Activated naive CD4-positive, alpha-beta T cell treated with anti-CD3 and anti-CD28 coated beads, Interleukin-2, amount 50 U/mL, for 72 hours (primary cell): ENCODE results near the gene CD6. TPM values are rescaled to one million over a fixed set of nuclear protein-coding genes. Genes with fewer than 3 reads are reported as not detected.
A peak's percentile ranks its signal among the peaks of the same experiment; 100 is the strongest.
"Not testable (repeated sequence)": the region's sequence is repeated elsewhere in the genome, so short reads cannot be mapped to it uniquely, and the experiment has no call there.

Experiments
- ATAC-seq, 2 donors: fragments of 150-1000 bp; cut with Tn5 transposase; 2 replicates each; pipeline ENCODE4 v1.10.0; 2021; ENCODE audit warnings: mild to moderate bottlenecking in 2 of 2, moderate library complexity in 2 of 2
- DNase-seq, 2 donors: peaks; one replicate each; pipeline ENCODE4 v3.0.0; 2021 to 2022; ENCODE audit warnings: low spot score in 2 of 2
- H3K27ac Mint-ChIP-seq, 2 donors: one replicate each; pipeline ENCODE4 v1.8.0; 2022; ENCODE audit warnings: mild to moderate bottlenecking in 2 of 2, mixed read lengths in 2 of 2
- H3K36me3 Mint-ChIP-seq, 2 donors: one replicate each; pipeline ENCODE4 v1.8.0; 2022; ENCODE audit warnings: mixed read lengths in 2 of 2
- H3K9me3 Mint-ChIP-seq, 2 donors: one replicate each; pipeline ENCODE4 v1.8.0; 2022; ENCODE audit warnings: mixed read lengths in 2 of 2
- total RNA-seq, 2 donors: library from RNA; stranded (reverse); gene quantifications; one replicate each; pipeline ENCODE4 v1.2.3, GENCODE V29; 2022

CD6 gene
- total RNA-seq, 2 donors from 2014 or later: 227 to 339 TPM

DNA sequence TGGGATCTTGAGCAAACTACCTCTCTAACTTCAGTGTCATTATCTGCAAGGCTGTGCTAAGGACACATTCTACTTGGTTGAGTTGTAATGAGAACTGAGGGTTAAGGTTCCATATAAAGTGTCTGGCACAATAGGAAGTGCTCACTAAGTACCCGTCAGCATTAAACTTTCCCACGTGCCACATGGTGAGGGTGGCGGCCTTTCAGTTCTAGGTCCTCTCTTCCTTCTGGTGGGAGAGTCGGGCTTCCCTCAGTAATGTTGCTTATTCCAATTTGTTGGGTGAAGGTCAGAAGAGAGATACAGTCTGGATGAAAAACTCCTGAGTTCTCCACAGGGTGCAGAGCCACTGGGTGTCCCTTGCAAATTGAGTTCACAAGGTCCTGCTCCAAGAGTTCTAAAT lies 4.6 kb upstream of the CD6 start:
- Mint-ChIP-seq H3K36me3 (peaks cover 7 to 21% of the 10 kb centered on the region in 2 donors), H3K9me3 (peaks cover 0 to 5% of the 10 kb centered on the region in 2 donors), H3K27ac (no peak overlapping the region)
- ATAC-seq: no peak
- DNase-seq: no peak

DNA sequence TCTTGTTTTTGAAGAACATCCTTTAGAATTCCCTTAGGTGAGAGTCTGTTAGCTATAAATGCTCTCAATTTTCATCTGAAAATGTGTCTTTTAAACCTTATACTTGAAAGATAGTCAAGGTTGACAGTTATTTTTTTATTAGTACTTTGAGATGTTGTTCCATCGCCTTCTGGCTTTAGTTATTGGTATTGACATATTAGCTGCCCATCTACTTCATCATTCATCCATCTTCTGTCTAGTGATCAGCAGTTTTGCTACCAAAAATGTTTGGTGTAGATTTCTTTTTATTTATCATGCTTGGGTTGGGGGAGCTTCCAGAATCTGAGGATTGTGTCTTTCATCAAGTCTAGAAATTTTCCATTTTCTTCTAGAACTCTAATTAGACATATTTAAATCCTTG lies 3.3 kb upstream of the CD6 start:
- peaks cover 20 to 34% of the 10 kb centered on the region in 2 donors for H3K36me3 Mint-ChIP-seq
- DNase-seq (no peak), ATAC-seq (no peak)
- H3K9me3 Mint-ChIP-seq: peaks cover 0 to 5% of the 10 kb centered on the region in 2 donors
- no peak overlapping the region for H3K27ac Mint-ChIP-seq

DNA sequence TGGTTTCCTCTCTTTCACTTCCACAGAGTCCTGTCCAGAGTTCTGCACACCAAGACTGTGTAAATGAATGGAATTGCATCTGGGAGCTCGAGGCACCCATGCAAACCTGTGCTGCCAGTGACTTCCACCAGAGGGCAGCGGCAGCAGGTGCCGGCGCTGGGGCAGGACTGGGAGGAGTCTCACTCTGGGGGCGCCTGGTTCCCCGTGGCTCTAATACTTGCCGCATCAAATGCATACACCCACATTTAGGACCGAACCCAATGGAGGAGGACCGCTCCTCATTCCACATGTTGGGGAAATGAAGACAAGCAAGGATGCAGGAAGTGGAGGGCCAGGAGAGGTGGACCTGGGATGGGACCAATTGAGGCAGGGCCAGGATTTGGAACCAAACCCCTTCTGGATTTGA lies 1.1 kb upstream of the CD6 start:
- Mint-ChIP-seq H3K9me3 (peaks cover 0 to 5% of the 10 kb centered on the region in 2 donors), H3K36me3 (peaks cover 36 to 54% of the 10 kb centered on the region in 2 donors), H3K27ac (peak overlapping the region in 1 of 2 donors; percentile 99)
- DNase-seq: peak; percentile 81 to 86
- ATAC-seq: peak; percentile 56 to 67

DNA sequence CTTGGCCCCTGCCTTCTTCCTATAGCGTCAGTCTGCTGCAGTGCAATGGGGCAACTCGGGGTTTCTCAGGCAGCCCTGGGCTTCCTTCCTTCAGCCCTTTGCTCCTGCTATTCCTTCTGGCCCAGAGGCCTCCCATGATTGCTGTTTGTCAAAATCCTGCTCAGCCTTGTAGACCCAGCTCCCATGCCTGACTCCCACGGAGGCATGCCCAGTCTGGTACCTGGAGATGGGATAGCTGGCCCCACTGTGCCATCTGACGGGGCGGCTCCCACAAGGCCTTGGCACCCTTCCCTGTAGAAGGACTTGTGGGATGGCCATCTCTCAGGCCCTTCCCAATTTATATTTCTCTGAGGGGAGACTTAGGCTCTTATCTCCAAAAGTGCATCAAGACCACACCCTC lies 590 bp upstream of the CD6 start:
- ATAC-seq (peak; percentile 3 to 16), DNase-seq (no peak)
- Mint-ChIP-seq H3K9me3 (peaks cover 0 to 5% of the 10 kb centered on the region in 2 donors), H3K27ac (peak overlapping the region; percentile 2 to 99), H3K36me3 (peaks cover 36 to 57% of the 10 kb centered on the region in 2 donors)

DNA sequence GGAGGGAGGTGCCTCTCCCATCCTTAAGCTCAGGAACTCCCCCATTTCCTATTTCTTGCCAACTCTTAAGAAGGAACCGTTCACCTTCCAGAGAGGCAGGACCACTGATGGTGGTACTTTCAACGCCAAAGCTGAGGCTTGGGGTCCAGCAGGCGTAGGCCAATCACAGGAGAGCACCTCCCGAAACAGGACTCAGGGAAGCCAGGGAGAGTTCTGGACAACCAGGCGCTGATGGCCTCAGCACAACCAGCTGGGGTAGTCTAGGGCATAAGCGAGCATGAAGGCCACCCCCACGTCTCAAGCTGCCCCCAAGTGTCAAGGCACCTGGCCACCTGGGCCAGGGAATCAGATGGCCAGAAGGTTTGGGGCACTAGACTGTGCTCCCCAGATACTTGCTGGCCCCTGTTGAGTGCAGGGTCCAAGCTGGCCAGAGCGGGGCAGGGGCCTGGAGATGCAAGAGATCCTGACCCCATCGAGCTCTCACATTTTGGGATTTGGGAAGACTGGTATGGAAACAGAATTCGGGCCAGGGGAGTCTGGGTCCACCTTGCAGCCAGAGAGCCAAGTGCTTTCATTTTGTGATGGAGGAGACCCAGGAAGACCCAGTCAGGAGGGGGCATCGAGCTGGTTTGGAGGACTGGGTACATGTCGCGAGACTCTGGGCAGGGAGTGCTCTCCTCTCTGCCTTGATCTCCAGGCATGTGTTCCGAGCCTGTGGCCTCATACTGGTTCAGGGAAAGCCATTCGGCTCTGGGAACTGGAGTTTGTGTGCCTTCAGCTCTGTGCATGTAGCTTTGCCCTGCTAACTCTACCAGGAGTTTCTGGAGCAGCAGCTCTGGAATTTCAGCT lies 926 bp downstream of the CD6 start:
- Mint-ChIP-seq H3K9me3 (peaks cover 0 to 2% of the 10 kb centered on the region in 2 donors), H3K27ac (peak overlapping the region; percentile 99), H3K36me3 (peaks cover 50 to 67% of the 10 kb centered on the region in 2 donors)
- no peak for DNase-seq
- ATAC-seq: peak; percentile 47 to 52

DNA sequence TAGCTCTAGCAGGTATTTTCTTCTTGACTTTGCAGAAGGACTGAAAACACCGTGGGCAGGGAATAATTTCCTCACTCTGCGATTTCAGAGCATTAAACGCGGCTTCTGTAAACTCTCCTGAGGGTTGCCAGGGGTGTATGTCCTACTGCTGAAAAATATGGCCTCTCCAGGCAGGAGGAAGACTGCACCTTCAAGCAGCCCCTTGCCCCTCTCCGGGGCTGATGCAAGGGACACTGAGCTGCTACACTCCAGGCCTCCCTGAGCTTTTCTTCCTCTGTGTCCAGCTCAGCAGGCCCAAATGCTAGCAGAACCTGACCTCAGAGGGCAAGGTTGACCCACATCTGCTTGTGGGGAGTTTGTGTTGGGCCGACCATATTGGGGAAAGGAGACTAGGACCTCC lies 2.2 kb downstream of the CD6 start:
- H3K36me3 Mint-ChIP-seq: peaks cover 62 to 67% of the 10 kb centered on the region in 2 donors
- H3K27ac Mint-ChIP-seq: peak overlapping the region; percentile 99
- ATAC-seq (peak in 1 of 2 donors; percentile 14), DNase-seq (no peak)
- no peaks in the 10 kb centered on the region for H3K9me3 Mint-ChIP-seq

DNA sequence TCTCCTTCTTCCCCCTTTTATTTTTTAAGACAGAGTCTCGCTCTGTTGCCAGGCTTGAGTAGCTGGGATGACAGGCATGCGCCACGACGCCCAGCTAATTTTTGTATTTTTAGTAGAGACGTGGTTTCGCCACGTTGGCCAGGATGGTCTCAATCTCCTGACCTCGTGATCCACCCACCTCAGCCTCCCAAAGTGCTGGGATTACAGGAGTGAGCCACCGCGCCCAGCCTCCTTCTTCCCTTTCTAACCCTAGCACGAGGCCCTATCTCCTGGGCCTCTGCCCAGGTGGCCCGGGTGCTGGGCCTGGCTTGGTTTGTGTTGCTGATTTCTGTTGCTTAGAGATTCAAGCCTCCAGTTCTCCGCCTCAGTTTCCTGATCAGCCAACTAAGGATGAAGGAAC lies 2.8 kb downstream of the CD6 start:
- H3K36me3 Mint-ChIP-seq: peaks cover 62% of the 10 kb centered on the region in 2 donors
- DNase-seq, H3K9me3 Mint-ChIP-seq, ATAC-seq: not testable (repeated sequence)
- peak overlapping the region; percentile 99 for H3K27ac Mint-ChIP-seq

DNA sequence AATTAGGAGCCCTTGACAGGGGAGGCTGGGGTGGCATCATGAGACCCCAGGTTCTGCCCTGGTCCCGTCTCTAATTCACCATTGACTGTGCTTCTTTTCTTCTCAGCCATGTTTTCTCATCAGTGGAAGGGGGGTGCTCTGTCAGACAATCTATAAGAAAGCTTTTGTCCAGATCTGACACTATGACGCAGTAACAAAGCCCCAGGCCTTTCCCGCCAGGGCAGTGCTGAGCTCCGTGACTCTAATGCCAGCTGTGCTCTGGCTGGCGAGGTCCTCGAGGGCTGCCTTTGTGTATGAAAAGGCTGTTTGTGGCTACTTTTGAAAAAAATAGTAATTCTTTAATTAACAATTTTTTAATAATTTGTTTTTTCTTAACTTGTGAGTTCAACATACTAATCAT lies 3.2 kb downstream of the CD6 start:
- H3K9me3 Mint-ChIP-seq: no peaks in the 10 kb centered on the region
- peak in 1 of 2 donors; percentile 14 for ATAC-seq
- DNase-seq: no peak
- peak overlapping the region; percentile 99 for H3K27ac Mint-ChIP-seq
- H3K36me3 Mint-ChIP-seq: peaks cover 57 to 62% of the 10 kb centered on the region in 2 donors

DNA sequence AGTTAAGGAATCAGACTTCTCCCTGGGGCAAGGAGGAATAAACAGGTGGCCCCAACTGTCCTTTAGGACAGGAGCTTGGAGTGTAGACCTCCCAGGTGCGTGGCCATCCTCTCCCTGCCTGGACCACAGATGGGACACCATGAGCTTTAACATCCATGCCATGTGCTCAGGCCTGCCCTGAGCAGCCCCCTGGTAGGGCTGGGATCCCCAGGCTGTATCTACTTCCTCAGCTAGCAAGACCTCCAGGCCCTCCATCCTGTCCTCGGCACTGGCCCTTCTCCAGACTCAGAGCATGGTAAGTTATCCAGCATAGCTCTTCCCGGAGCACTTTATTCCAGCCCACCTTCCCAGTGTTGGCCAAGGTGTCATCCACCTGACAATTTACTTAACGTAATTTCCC lies 5.7 kb downstream of the CD6 start:
- Mint-ChIP-seq H3K27ac (peak overlapping the region; percentile 89 to 95), H3K9me3 (no peaks in the 10 kb centered on the region), H3K36me3 (peaks cover 59% of the 10 kb centered on the region in 2 donors)
- DNase-seq: no peak
- no peak for ATAC-seq

DNA sequence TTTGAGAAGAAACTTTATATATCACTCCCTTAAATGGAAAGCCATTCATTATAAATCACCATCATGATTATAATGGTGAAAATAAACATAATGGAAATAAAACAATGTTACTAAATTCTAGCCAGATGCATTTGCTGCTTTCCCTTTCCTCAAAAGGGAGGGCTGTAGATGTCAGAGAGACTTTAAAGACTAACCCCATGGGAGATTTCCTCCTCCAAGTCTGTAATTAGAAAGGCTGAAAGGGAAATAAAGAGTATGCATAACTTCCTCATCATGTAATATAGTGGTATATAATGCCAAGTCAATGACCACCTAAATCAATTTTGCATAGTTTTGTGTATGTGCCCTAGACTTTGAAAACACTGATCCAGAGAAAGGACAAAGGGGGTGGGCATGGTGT lies 6.4 kb downstream of the CD6 start:
- peaks cover 53 to 59% of the 10 kb centered on the region in 2 donors for H3K36me3 Mint-ChIP-seq
- H3K9me3 Mint-ChIP-seq: no peaks in the 10 kb centered on the region
- DNase-seq: no peak
- peak overlapping the region; percentile 89 to 95 for H3K27ac Mint-ChIP-seq
- no peak for ATAC-seq

DNA sequence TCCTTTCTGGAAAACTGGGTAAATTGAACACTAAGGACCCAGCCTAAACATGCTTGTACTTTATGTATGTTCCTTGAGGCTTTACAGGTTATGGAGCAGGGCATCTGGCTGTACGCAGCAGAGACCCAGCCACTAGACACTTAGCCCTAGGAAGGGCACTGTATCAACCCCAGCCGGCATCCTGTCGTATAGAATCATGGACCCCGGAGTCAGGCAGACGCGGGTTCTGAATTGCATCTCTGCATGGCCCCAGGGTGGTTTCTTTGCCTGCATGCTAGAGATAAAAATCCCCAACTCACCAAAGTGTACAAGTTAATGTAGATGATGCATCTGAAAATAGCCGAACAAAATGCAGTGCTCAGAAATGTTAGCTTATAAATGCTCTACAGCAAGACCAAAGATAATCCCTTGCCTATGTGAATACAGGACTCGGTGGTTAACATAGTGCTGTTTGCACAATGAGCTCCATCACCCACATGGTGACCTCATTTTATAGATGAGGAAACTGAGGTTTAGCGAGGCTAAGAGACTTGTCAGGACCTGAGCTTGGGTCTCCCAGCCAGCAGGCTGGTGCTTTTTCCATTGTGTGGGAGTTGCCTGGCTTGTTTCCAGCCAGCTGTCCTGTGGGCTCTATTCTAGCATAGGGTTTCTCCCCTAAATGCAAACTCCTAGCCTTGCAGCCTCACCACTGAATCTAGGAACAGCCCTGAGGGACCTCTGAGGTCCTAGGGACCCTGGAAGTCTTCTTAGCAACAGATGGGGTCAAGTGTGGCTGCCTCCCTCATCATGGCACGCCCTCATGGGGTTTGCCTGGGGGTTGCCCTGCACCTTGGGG lies 7.3 kb downstream of the CD6 start:
- peak; percentile 79 to 85 for ATAC-seq
- DNase-seq: peak in 1 of 2 donors; percentile 91
- H3K36me3 Mint-ChIP-seq: peaks cover 51 to 57% of the 10 kb centered on the region in 2 donors
- no peaks in the 10 kb centered on the region for H3K9me3 Mint-ChIP-seq
- H3K27ac Mint-ChIP-seq: peak overlapping the region; percentile 89 to 95

DNA sequence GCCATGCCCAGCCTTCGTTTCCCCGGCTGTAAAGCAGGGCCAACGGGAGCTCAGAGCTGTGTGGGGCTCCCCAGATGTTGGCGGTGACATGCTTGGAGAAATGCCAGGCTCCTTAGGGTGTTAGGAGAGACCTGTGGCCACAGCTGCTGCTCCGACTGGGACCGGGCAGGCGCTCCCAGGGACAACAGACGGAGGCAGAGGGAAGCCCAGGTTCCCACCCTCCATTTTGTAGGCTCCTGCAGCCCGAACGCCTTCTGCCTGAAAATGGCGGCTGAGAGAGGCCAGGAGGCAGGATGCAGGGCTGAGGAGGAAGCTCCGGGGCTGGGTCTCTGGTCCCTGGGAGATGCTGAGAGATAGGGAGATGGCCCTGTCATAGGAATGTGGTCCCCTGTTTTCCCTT lies 10.0 kb downstream of the CD6 start:
- no peaks in the 10 kb centered on the region for H3K9me3 Mint-ChIP-seq
- DNase-seq: no peak
- H3K27ac Mint-ChIP-seq: peak overlapping the region; percentile 96 to 97
- ATAC-seq: no peak
- H3K36me3 Mint-ChIP-seq: peaks cover 45 to 46% of the 10 kb centered on the region in 2 donors

DNA sequence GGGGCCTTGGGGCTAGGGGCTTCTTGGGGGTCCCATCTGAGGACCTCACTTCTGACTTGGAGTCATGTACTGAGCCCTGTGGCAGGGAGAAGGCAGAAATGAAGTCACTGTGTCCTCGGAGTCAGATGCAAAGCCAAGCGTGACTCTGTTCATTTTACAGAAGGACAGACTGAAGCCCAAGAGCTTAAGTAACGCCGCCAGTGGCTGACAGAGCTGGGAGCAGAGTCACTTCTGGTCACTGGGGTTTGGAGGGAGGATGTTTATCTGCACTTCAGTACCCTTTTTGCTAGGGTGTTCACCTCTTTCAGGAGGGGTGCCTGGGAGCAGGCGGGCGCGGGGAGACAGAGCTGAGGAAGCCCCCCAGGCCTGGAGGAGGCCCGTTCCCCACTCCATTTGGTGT lies 10.7 kb downstream of the CD6 start:
- H3K27ac Mint-ChIP-seq: peak overlapping the region; percentile 97 to 99
- DNase-seq (no peak), ATAC-seq (peak in 1 of 2 donors; percentile 6)
- H3K36me3 Mint-ChIP-seq: peaks cover 41 to 42% of the 10 kb centered on the region in 2 donors
- H3K9me3 Mint-ChIP-seq: no peaks in the 10 kb centered on the region

DNA sequence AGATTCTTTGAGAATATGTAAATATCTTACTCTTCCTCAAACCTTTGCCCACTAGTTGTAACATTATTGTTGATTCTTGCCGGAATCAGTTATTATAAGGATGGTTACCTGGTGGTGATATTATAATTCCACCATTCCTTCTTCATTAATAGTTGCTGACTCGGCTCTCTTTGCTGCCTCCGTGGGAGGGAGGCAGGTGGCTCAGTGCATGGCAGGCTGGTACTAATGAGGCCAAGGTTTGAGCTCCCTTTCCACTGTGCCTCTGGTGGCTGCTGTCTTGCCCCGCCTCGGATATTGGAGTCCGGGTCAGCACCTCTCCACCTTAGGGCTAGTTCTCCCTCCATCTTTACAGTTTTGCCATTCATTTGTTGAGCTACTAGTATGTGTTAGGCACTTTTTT lies 12.7 kb downstream of the CD6 start:
- Mint-ChIP-seq H3K9me3 (no peaks in the 10 kb centered on the region), H3K27ac (peak overlapping the region; percentile 97 to 99), H3K36me3 (peaks cover 41 to 50% of the 10 kb centered on the region in 2 donors)
- ATAC-seq (no peak), DNase-seq (no peak)

DNA sequence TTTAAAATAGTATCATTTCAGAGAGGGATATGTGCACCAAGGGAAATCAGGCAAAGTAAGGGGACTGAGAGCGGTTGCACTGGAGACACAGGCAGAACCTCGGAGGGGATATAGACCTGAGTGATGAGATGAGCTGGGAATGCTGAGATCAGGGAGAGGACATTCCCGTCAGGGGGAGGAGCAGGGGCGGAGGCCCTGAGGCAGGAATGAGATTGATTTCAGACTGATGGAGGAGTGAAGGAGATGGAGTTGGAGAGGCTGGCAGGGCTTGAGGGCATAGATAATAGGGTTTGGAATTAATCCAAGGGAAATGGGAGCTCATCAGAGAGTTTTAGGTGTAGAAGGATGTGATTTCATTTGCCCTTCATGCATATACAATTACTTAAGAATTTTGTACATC lies 13.2 kb downstream of the CD6 start:
- peaks cover 45 to 54% of the 10 kb centered on the region in 2 donors for H3K36me3 Mint-ChIP-seq
- peak overlapping the region; percentile 97 to 99 for H3K27ac Mint-ChIP-seq

DNA sequence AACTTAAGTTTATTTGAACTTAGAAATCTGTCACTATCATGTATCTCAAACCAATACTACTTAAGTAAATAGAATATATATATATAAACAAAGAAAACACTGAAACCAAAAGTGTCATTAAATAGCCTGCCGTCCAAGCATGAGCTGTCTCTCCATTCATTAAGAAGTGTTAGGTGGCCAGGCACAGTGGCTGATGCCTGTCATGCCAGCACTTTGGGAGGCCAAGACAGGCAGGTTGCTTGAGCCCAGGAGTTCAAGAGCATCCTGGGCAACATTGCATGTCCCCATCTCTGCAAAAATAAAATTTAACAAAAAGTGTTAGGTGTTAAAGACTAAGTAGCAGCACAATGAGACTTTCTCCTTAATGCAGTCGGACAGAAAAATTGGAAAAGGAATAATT lies 14.0 kb downstream of the CD6 start:
- no peak for ATAC-seq
- Mint-ChIP-seq H3K9me3 (no peaks in the 10 kb centered on the region), H3K27ac (peak overlapping the region; percentile 97 to 99), H3K36me3 (peaks cover 44 to 52% of the 10 kb centered on the region in 2 donors)
- DNase-seq: no peak

More for the DNA sequence above, 13.2 kb downstream of the CD6 start:
- ATAC-seq (no peak), DNase-seq (no peak)
- no peaks in the 10 kb centered on the region for H3K9me3 Mint-ChIP-seq
